SH-SY5Y (cell line): Measurements from ENCODE around the gene CSRNP3.

ENCODE experiments used
- GATA2 ChIP-seq: IDR thresholded peaks from 2 replicates; pipeline ENCODE4 v1.6.1; 2011; ENCODE audit warnings: mild to moderate bottlenecking, low read depth, low read length
- GATA3 ChIP-seq: IDR thresholded peaks from 2 replicates; pipeline ENCODE4 v1.6.1; 2011; ENCODE audit warnings: low read depth, mild to moderate bottlenecking, low read length, moderate library complexity

- TF ChIP-seq GATA2 (no peak), GATA3 (no peak)
Measured at GRCh38 chr2:165609672-165610071, 140.2 kb downstream of the CSRNP3 start.
